GM23248 (cell line): ENCODE data around the gene KCNC1.

Source experiments
- EZH2 ChIP-seq: fragments of 200-600 bp; sonication (generic); IDR thresholded peaks from 2 replicates; pipeline ENCODE4 v1.6.1; 2018; ENCODE audit warnings: antibody characterized with exemption, mild to moderate bottlenecking; ENCODE audit not compliant: insufficient read depth, poor library complexity, severe bottlenecking
- EZH2phosphoT487 ChIP-seq: fragments of 200-600 bp; sonication (generic); IDR thresholded peaks from 2 replicates; pipeline ENCODE4 v1.6.1; 2018; ENCODE audit warnings: antibody characterized with exemption, moderate library complexity, mild to moderate bottlenecking, low read depth; ENCODE audit not compliant: insufficient read depth

GRCh38 chr11:17821648-17822400 is 87.2 kb downstream of the KCNC1 start:
- TF ChIP-seq EZH2, result no peak
- no peak for TF ChIP-seq EZH2phosphoT487
